HL-60 (cell line): Measurements from ENCODE around the gene AFF2.

ENCODE experiments used
- DNase-seq, 2 experiments: peaks; one replicate each; pipeline ENCODE4 v3.0.0-alpha.2; 2010 to 2020; ENCODE audit warnings: low read depth in 1 of 2, low spot score in 1 of 2
- H3K27ac ChIP-seq: fragments of 250-450 bp; sonication (Bioruptor Pico); replicated peaks from 2 replicates; pipeline ENCODE4 v1.5.1; 2020; ENCODE audit warnings: mild to moderate bottlenecking, moderate library complexity
- H3K27me3 ChIP-seq: fragments of 250-450 bp; sonication (Bioruptor Pico); 2 replicates; pipeline ENCODE4 v1.5.1; 2021; ENCODE audit warnings: mild to moderate bottlenecking, moderate library complexity; ENCODE audit not compliant: insufficient read depth, poor library complexity, severe bottlenecking
- H3K4me3 ChIP-seq: replicated peaks from 2 replicates; pipeline ENCODE4 v1.5.1; 2011; ENCODE audit warnings: mild to moderate bottlenecking, control low read depth, low read length; ENCODE audit not compliant: insufficient read depth
- GABPA ChIP-seq: IDR thresholded peaks from 2 replicates; pipeline ENCODE4 v1.6.1; 2012; ENCODE audit warnings: low read depth
- POLR2AphosphoS5 ChIP-seq: IDR thresholded peaks from 2 replicates; pipeline ENCODE4 v1.6.1; 2012; ENCODE audit warnings: low read depth
- REST ChIP-seq: IDR thresholded peaks from 2 replicates; pipeline ENCODE4 v1.6.1; 2012; ENCODE audit warnings: low read depth; ENCODE audit not compliant: insufficient replicate concordance
- SPI1 ChIP-seq: IDR thresholded peaks from 2 replicates; pipeline ENCODE4 v1.6.1; 2012; ENCODE audit warnings: low read depth, mild to moderate bottlenecking, borderline replicate concordance
- TF ChIP-seq, protein P1 (sequence below): IDR thresholded peaks from one replicate; pipeline ENCODE4 v1.5.1; 2011; ENCODE audit warnings: low read length, control low read depth, inconsistent platforms; ENCODE audit not compliant: insufficient read depth

AFF2 gene

DNA sequence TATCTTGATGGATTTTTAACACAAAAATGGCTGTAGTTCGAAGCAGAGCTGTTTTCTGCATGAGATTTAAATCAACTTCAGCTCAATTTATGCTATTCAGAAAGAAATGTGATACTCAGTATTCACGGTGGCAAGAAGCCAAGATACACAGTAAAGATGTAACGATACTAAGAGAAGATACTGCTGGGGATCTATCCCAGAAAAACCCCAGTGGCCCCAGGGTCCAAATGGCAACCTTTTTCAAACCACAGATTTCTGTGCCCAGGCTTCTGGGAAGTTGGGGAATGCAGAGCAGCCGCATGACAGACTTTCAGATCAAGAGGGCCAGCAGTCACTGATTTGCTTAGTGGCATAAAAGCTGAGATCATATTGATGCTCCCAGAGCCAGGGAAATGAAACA is 353.9 kb downstream of the AFF2 start:
- TF ChIP-seq SPI1 (no peak), POLR2AphosphoS5 (no peak), GABPA (no peak), REST (no peak)
- H3K27me3 ChIP-seq, result no peaks in the 10 kb centered on the region
- DNase-seq, result no peak
- no peak overlapping the region for H3K4me3 ChIP-seq
- H3K27ac ChIP-seq, result no peak overlapping the region

DNA sequence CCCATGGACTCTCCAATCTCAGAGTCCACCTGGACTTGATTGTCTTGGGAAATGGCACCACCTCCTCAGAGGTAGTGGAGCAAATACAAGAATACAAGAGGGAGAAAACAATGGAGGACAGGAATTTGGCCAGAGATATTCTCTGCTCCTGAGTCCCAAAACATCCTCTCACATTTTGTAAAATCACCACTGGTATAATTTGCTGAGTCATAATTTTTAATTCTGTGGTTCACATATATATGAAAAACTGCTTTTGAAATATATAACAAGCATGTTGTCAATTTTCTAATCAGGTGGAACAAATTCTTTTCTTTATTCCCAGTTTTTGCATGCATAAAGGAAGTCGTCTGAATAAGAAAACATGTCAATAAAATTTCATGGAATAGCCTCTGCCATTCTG is 356.1 kb downstream of the AFF2 start:
- TF ChIP-seq POLR2AphosphoS5, result no peak
- TF ChIP-seq, protein P1, sequence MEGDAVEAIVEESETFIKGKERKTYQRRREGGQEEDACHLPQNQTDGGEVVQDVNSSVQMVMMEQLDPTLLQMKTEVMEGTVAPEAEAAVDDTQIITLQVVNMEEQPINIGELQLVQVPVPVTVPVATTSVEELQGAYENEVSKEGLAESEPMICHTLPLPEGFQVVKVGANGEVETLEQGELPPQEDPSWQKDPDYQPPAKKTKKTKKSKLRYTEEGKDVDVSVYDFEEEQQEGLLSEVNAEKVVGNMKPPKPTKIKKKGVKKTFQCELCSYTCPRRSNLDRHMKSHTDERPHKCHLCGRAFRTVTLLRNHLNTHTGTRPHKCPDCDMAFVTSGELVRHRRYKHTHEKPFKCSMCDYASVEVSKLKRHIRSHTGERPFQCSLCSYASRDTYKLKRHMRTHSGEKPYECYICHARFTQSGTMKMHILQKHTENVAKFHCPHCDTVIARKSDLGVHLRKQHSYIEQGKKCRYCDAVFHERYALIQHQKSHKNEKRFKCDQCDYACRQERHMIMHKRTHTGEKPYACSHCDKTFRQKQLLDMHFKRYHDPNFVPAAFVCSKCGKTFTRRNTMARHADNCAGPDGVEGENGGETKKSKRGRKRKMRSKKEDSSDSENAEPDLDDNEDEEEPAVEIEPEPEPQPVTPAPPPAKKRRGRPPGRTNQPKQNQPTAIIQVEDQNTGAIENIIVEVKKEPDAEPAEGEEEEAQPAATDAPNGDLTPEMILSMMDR, result no peak
- TF ChIP-seq SPI1, result no peak
- TF ChIP-seq GABPA, result no peak
- TF ChIP-seq REST, result no peak
- no peak overlapping the region for H3K4me3 ChIP-seq
- DNase-seq, result no peak

GRCh38 chrX:148865277-148866210 is 365.1 kb downstream of the AFF2 start:
- H3K27ac ChIP-seq, result no peak overlapping the region
- no peak for DNase-seq
- no peaks in the 10 kb centered on the region for H3K27me3 ChIP-seq
- H3K4me3 ChIP-seq, result no peak overlapping the region
- TF ChIP-seq REST, result no peak
- no peak for TF ChIP-seq POLR2AphosphoS5
- TF ChIP-seq SPI1, result no peak
- TF ChIP-seq, protein P1, result no peak
- no peak for TF ChIP-seq GABPA

More for the DNA sequence above, 356.1 kb downstream of the AFF2 start:
- Histone ChIP-seq H3K27ac (no peak overlapping the region), H3K27me3 (no peaks in the 10 kb centered on the region)
